T-helper 1 cell treated with Interleukin-12 subunit alpha and Interleukin-12 subunit beta and Interleukin-4 antibody, amounts not matched to agents 30 μg/mL and 1 μg/mL, for 36 hours (primary cell): ENCODE measurements around the gene M6PR.

ENCODE experiments used
- H3K27ac Mint-ChIP-seq: one replicate; pipeline ENCODE4 v1.8.0; 2021; ENCODE audit warnings: mild to moderate bottlenecking, mixed read lengths
- H3K27me3 Mint-ChIP-seq: one replicate; pipeline ENCODE4 v1.8.0; 2021; ENCODE audit warnings: low read depth, mixed read lengths
- H3K36me3 Mint-ChIP-seq: one replicate; pipeline ENCODE4 v1.8.0; 2021; ENCODE audit warnings: low read depth, mixed read lengths
- H3K4me1 Mint-ChIP-seq: one replicate; pipeline ENCODE4 v1.8.0; 2021; ENCODE audit warnings: low read depth, mixed read lengths
- H3K4me3 Mint-ChIP-seq: one replicate; pipeline ENCODE4 v1.8.0; 2021; ENCODE audit warnings: mild to moderate bottlenecking, moderate library complexity, mixed read lengths
- H3K9me3 Mint-ChIP-seq: one replicate; pipeline ENCODE4 v1.8.0; 2021; ENCODE audit warnings: mixed read lengths

The M6PR gene

DNA sequence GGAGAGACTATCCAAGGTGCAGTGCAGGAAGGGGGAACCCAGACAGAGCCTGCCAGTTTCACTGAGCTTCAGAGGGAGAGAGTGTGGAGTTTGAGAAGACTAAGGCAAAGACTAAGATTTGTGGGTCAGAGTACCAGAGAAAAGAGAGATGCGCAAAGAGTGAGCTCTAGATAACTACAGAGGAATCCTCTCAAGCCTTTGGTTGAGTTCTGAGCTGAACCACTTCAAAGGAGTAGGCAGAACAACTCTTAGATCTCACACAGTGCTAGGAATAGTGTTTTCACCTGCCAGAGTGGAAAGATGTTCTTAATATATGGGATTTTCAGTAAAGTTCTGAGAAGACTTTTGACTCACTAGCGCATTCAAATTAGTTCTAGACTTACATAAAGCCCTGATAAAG is 10.7 kb upstream of the M6PR start:
- peaks cover 9% of the 10 kb centered on the region for H3K9me3 Mint-ChIP-seq
- no peak overlapping the region for H3K27ac Mint-ChIP-seq
- H3K27me3 Mint-ChIP-seq: no peaks in the 10 kb centered on the region
- H3K36me3 Mint-ChIP-seq: peaks cover 13% of the 10 kb centered on the region
- H3K4me3 Mint-ChIP-seq: no peak overlapping the region
- H3K4me1 Mint-ChIP-seq: no peaks in the 10 kb centered on the region

DNA sequence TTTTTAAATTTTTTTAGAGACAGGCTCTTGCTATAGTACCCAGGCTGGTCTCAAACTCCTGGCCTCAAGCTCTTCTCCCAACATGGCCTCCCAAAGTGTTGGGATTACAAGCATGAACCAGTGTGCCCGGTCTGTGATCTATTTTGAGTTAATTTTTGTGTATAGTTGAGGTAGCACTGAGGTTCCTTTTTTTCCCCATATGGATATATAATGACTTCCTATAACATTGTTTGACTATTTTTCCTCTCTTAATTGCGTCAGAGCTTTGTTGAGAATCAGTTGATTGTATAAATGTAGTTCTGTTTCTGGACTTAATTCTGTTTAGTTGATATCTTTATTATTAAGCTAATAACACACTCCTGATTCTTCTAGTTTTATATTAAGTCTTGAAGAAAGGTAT is 8.6 kb upstream of the M6PR start:
- Mint-ChIP-seq H3K36me3 (peaks cover 18% of the 10 kb centered on the region), H3K4me1 (peaks cover 14% of the 10 kb centered on the region), H3K4me3 (no peak overlapping the region), H3K27me3 (no peaks in the 10 kb centered on the region), H3K27ac (no peak overlapping the region), H3K9me3 (peaks cover 14% of the 10 kb centered on the region)

DNA sequence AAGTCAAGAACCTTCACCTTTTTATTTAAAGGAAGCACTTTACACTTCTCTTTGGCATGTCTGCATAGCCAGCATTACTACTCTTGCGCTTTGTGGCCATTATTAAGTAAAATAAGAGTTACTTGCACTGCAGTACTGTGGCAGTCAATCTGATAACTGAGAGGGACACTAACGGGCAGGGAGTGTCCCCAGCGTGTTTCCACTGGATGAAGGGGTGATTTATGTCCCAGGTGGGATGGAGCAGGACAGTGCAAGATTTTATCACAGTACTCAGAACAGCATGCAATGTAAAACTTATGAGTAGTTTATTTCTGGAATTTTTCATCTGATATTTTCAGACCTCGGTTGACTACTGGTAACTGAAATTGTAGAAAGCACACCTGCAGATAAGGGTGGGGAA is 8.1 kb upstream of the M6PR start:
- no peak overlapping the region for H3K4me3 Mint-ChIP-seq
- H3K27ac Mint-ChIP-seq: no peak overlapping the region
- H3K4me1 Mint-ChIP-seq: peaks cover 19% of the 10 kb centered on the region
- H3K9me3 Mint-ChIP-seq: peaks cover 19% of the 10 kb centered on the region
- H3K36me3 Mint-ChIP-seq: peaks cover 24% of the 10 kb centered on the region
- H3K27me3 Mint-ChIP-seq: no peaks in the 10 kb centered on the region

DNA sequence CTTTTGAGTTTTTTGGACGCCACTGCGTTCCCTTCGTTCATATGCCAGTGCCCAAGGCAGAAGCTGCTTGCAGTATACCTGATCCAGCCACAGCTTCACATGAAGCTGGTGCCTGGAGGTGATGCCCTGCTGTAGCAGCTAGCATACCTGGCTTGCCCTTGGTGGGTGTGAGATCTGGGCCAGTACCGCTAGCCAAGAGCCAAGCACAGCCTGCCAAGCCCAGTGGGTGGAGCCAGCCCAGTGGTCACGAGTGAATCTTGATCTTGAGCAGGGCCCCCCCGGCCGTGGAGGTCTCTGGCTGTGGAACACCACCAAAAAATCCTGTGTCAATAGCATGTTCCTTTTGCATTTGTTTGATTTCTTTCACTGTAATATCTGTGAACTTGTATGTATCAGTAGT is 7.3 kb upstream of the M6PR start:
- peaks cover 20% of the 10 kb centered on the region for H3K36me3 Mint-ChIP-seq
- no peak overlapping the region for H3K27ac Mint-ChIP-seq
- H3K4me1 Mint-ChIP-seq: peaks cover 23% of the 10 kb centered on the region
- H3K27me3 Mint-ChIP-seq: no peaks in the 10 kb centered on the region
- H3K9me3 Mint-ChIP-seq: peaks cover 20% of the 10 kb centered on the region
- no peak overlapping the region for H3K4me3 Mint-ChIP-seq

DNA sequence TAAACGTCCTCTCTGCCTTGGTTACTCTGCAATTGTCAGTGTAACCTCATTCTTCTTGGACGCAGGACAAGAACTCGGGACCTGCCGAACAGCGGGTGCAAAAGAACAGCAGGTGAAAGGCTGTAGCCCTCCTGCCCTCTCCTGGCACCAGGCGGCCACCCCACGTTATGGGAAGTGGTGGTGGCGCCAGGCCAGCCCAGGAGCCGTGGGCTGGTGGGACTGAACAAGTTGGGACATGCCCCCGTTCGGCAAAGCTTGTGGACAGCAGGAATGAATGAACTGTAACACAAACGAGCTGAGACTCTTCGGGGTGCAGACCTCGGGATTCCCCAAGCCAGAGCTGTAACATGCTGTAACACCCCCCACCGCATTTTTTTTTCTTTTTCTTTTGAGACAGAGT is 6.6 kb upstream of the M6PR start:
- H3K4me3 Mint-ChIP-seq: no peak overlapping the region

DNA sequence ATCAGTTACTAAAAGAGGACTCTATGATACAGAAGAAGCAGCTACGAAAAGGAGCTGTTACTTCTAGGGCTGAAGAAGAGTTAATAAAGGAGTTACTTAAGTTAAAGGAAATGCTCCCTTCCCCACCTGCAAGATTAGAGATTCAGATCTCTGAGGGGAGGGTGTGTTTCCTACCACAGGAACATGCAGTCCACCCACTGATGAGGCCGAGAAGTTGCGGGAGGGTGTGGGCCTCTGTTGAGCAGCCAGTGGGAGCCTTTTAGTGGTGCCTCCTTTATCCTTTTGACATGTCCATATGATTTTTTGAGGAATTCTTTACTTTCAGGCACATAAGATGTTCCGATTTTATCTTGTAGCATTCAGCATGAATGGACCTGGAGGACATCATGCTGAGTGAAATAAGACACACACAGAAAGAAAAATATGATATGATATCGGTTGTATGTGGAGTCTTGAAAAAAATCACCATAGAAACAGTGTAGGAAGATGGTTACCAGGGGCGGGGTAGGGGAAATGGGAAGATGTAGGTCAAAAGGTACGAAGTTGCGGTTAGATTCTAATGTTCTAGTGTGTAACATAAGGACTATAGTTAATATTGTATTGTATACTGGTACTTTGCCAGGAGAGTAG is 4.4 kb upstream of the M6PR start:
- peaks cover 42% of the 10 kb centered on the region for H3K4me1 Mint-ChIP-seq
- H3K27ac Mint-ChIP-seq: peak overlapping the region; percentile 76
- H3K9me3 Mint-ChIP-seq: peaks cover 20% of the 10 kb centered on the region
- H3K4me3 Mint-ChIP-seq: peak overlapping the region; percentile 62
- peaks cover 20% of the 10 kb centered on the region for H3K36me3 Mint-ChIP-seq
- no peaks in the 10 kb centered on the region for H3K27me3 Mint-ChIP-seq

More for the DNA sequence above, 6.6 kb upstream of the M6PR start:
- Mint-ChIP-seq H3K36me3 (peaks cover 20% of the 10 kb centered on the region), H3K4me1 (peaks cover 28% of the 10 kb centered on the region), H3K9me3 (peaks cover 20% of the 10 kb centered on the region), H3K27me3 (no peaks in the 10 kb centered on the region), H3K27ac (no peak overlapping the region)

DNA sequence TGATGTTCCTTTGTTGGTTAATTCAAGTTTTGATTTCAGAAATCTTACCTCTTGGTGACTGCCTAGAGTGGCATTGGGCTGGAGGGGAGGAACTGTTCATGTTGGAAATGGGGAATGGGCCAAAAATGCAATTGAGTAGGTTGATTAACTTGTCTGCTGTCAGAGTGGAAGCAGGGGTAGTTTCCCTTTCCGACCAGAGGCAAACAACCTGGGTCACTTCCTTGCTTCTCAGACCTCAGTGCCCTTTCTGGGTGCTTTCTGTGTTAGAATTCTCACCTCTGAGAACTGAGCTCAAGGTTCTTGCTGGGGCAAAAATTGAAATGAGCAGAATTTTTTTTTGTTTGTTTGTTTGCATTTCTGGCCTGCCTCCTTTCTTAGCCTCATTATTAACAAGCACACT is 2.3 kb upstream of the M6PR start:
- peaks cover 18% of the 10 kb centered on the region for H3K36me3 Mint-ChIP-seq
- peak overlapping the region; percentile 60 for H3K4me3 Mint-ChIP-seq
- no peaks in the 10 kb centered on the region for H3K27me3 Mint-ChIP-seq

DNA sequence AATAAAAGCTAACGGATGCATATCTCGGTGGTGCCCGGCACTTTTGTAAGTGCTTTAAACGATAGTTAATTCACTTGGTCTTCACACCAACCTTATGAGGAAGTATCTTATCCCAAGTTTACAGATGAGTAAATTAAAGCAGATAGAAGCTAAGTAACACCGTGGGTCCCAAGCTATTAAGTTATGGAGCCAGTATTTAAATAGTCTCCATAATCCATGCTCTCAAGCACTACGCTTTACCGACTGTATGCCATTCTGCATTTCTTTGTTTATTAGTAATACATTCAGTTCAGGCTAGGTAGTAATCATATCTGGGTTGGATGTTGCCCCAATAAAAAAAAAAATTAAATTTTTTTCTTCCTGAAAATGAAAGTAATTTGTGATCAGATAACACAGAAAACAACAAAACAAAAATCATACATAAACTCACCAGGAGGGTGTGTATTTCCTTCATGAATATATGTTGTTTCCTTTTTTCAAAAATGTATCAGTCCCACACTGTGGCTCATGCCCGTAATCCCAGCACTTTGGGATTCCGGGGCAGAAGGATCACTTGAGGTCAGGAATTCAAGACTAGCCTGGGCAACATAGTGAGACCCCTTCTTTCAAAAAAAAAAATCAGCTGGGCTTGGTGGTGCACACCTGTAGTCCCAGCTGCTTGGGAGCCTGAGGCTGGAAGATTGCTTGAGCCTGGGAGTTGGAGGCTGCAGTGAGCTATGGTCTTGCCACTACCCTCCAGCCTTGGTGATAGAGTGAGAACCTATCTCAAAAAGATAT is 1.4 kb upstream of the M6PR start:
- Mint-ChIP-seq H3K36me3 (peaks cover 25% of the 10 kb centered on the region), H3K4me1 (peaks cover 67% of the 10 kb centered on the region), H3K4me3 (peak overlapping the region; percentile 99), H3K9me3 (peaks cover 20% of the 10 kb centered on the region), H3K27ac (peak overlapping the region; percentile 93), H3K27me3 (no peaks in the 10 kb centered on the region)

More for the DNA sequence above, 2.3 kb upstream of the M6PR start:
- H3K4me1 Mint-ChIP-seq: peaks cover 59% of the 10 kb centered on the region
- H3K9me3 Mint-ChIP-seq: peaks cover 20% of the 10 kb centered on the region
- H3K27ac Mint-ChIP-seq: peak overlapping the region; percentile 75

DNA sequence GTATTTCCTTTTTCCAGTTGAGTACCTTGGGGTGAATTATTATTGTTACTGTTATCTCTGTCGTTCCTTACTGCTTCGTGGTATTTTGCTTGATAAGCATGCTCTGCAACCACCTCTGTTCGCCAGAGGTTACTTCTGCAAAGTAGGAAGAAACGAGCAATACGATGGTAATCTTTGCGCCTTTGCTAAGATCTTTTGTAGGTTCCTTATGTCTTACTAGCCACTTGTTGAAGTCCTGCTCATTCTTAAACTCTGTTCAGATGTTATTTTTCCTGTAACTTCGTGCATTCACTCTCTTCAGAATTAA is 729 bp upstream of the M6PR start:
- peak overlapping the region; percentile 99 for H3K4me3 Mint-ChIP-seq
- H3K9me3 Mint-ChIP-seq: peaks cover 20% of the 10 kb centered on the region
- no peaks in the 10 kb centered on the region for H3K27me3 Mint-ChIP-seq
- H3K27ac Mint-ChIP-seq: peak overlapping the region; percentile 93
- H3K36me3 Mint-ChIP-seq: peaks cover 28% of the 10 kb centered on the region
- H3K4me1 Mint-ChIP-seq: peaks cover 67% of the 10 kb centered on the region

DNA sequence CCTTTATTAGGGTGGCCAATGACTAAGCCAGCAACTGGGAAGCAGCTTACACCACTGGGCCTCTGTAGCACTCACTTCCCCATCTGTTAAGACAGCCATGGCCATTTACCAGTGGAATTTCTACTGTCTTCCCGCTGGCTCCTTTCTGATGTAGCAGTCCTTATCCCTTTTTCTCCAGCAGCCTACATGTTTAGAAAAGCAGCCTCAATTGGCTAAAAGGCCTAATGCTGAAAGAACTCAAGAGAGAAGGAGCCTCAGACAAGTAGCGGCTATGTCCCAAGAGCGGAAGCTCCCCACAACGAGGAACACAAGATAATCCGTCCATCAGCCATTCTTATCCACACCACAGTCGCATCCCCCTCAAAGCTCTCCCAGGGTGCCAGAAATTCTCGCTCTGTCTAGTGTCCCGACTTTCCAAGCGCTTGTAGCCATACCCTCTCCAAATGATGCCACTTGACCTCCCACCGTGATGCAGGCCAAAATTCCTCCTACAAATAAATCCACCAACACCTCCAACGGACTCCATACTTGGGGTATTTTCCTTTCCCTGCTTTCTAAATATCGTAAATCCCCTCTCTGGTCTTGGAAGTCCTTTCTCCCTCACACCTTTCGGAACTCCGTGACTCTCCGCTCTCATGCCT is 624 bp downstream of the M6PR start:
- Mint-ChIP-seq H3K36me3 (peaks cover 25% of the 10 kb centered on the region), H3K4me3 (peak overlapping the region; percentile 99), H3K9me3 (peaks cover 13% of the 10 kb centered on the region), H3K27me3 (no peaks in the 10 kb centered on the region), H3K4me1 (peaks cover 59% of the 10 kb centered on the region), H3K27ac (peak overlapping the region; percentile 93)

DNA sequence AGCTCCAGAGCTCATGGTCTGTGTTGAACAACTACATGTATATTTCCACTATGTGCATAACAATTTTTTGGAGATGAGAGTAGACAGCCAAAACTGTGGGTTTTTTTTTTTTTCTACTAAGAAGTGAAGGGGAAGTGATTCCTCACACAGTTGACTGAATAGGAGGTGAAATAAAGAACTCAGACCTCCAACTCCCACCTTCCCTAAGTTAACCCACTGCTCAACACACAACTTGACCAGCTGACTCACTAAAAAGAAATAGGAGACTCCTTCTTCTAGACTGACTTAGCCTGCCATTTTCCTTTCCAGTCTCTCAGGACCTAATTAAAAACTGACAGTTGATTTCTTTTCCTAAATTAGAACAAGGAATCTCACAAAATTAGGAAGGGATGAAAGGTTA is 1.7 kb downstream of the M6PR start:
- Mint-ChIP-seq H3K27me3 (no peaks in the 10 kb centered on the region), H3K27ac (no peak overlapping the region), H3K36me3 (peaks cover 22% of the 10 kb centered on the region), H3K9me3 (peaks cover 3% of the 10 kb centered on the region), H3K4me1 (peaks cover 49% of the 10 kb centered on the region), H3K4me3 (no peak overlapping the region)

DNA sequence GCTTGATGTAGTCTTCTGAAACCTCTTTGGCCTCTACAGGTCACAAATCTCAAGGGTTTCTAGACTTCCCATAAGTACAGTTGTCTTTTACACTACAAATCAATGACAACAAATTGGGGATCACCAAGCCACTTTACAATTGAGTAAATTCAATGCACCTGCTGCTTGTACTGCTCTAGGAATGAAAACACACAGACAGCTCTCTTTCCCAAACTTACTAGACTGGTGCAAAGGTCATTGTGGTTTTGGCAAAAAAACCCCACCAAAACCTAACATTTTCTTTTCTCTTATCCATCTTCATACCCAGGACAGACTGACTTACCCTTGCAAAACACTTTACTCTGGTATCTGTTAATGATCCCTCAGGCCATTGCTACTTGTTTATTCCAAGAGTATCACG is 2.7 kb downstream of the M6PR start:
- Mint-ChIP-seq H3K9me3 (no peaks in the 10 kb centered on the region), H3K27me3 (no peaks in the 10 kb centered on the region), H3K4me3 (peak overlapping the region; percentile 10), H3K4me1 (peaks cover 43% of the 10 kb centered on the region), H3K27ac (no peak overlapping the region), H3K36me3 (peaks cover 26% of the 10 kb centered on the region)

DNA sequence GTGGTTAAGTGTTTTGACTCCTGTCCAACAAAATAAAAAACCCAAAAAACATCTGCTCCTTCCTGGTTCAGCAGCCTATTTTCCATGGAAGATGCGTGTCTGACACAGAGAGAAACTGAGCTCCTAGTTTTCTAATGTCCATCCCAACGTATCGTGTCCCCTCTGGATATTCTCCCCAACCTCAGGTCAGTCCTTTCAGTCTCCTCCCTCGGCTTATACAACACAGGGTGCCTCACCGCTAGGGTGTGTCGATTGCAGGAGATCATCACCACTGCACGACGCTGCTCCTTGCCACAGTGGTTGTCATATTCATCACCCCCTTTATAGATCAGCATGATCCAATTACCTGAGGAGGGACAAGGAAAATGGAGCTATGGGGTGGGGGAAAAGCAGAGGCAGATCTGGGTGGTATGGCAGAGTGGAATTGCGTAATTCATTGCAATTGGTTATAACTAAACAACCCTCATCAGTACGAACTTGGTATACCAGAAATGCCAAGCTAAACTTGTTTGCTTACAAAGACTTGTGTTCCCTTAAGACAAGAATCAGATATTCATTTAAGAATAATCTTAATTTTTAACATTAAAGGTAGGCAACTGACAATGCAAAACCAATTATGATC is 5.8 kb downstream of the M6PR start:
- H3K27me3 Mint-ChIP-seq: no peaks in the 10 kb centered on the region
- no peak overlapping the region for H3K4me3 Mint-ChIP-seq
- H3K27ac Mint-ChIP-seq: no peak overlapping the region
- no peaks in the 10 kb centered on the region for H3K9me3 Mint-ChIP-seq
- peaks cover 36% of the 10 kb centered on the region for H3K36me3 Mint-ChIP-seq
- peaks cover 23% of the 10 kb centered on the region for H3K4me1 Mint-ChIP-seq

DNA sequence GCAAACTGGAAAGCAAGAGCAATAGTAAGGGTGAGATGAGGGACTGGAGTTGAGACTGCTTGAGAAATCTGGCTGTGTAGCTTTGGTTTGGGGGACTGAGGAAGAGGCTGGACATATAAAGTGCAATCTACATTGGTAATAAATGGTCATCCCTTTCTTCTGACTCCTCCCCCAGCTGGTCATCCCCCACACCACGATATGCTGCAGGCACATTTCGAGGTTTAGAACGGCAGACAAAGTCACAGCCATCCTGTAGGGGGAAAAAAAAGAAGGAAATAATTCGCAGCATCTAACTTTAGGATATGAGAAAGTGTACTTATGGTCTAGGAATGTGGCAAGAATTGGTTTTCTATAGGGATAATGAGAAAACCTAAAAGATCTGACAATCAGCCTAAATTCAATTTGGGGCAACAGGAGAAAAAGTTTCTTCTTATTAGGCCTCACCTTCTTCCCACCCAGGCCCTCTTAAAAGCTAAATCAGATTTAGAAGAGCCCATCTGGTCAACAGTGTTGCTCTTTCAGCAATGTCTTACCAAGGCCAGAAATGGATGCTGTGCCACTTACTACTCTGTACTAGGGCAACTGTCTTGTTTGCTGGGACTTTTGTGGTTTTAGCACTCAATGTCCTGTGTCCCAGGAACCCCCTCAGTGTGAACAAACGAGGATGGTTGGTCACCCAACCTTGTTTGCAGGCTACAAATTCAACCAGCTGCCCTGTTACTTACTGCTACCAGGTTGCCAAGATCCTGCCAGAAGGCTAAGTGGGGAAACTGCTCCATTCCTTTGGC is 7.6 kb downstream of the M6PR start:
- H3K4me3 Mint-ChIP-seq: no peak overlapping the region
- peaks cover 9% of the 10 kb centered on the region for H3K4me1 Mint-ChIP-seq
- H3K27ac Mint-ChIP-seq: no peak overlapping the region
- peaks cover 41% of the 10 kb centered on the region for H3K36me3 Mint-ChIP-seq
- no peaks in the 10 kb centered on the region for H3K9me3 Mint-ChIP-seq
- H3K27me3 Mint-ChIP-seq: no peaks in the 10 kb centered on the region
